ENCODE data around the gene XXYLT1.

- no peak for TF ChIP-seq POLR2A (IDR thresholded peaks at IDR 0.05)
- TF ChIP-seq CTCF (IDR thresholded peaks at IDR 0.05 in 8 of 11, conservative IDR thresholded peaks at IDR 0.05 in 3 of 11): no peak
Measured at GRCh38 chr3:195065142-195065863, 205.7 kb downstream of the XXYLT1 start.

Measured in spleen (tissue), 7 donors.